MM.1S (cell line): ENCODE results near the gene GPRIN2.
"Not testable (repeated sequence)": the region's sequence is repeated elsewhere in the genome, so short reads cannot be mapped to it uniquely, and the experiment has no call there.

Source experiments
- CTCF ChIP-seq: fragments of 300-600 bp; sonication (generic); IDR thresholded peaks from 2 replicates; pipeline ENCODE4 v1.5.1; 2016; ENCODE audit warnings: antibody characterized with exemption, low read length, mixed read lengths
- EZH2 ChIP-seq: fragments of 300-600 bp; sonication (generic); optimal IDR thresholded peaks from 2 replicates; pipeline ENCODE3; 2017; ENCODE audit warnings: low read depth, mild to moderate bottlenecking, antibody characterized with exemption, low read length, mixed read lengths
- EZH2phosphoT487 ChIP-seq: fragments of 300-600 bp; sonication (generic); IDR thresholded peaks from 2 replicates; pipeline ENCODE4 v1.6.1; 2018; ENCODE audit warnings: antibody characterized with exemption, low read length

GRCh38 chr10:46585246-46585645 lies 28.8 kb upstream of the GPRIN2 start:
- not testable (repeated sequence) for TF ChIP-seq CTCF, EZH2, EZH2phosphoT487
